B cell (primary cell): ENCODE data around the gene PDE4B. TPM values are rescaled to one million over a fixed set of nuclear protein-coding genes. Genes with fewer than 3 reads are reported as not detected.

Experiments
- ATAC-seq: fragments of 200-7000 bp; cut with Tn5 transposase; one replicate; pipeline ENCODE4 v1.10.0; 2021; ENCODE audit warnings: low read depth, mild to moderate bottlenecking, moderate number of reproducible peaks, moderate library complexity
- CTCF ChIA-PET: fragments of 350-600 bp; sonication (Branson Sonifier 250); formaldehyde crosslinking; loops from one replicate; lab custom pipeline; 2021; ENCODE audit warnings: antibody characterized with exemption, inconsistent platforms; lab: Charles Lee
- POLR2A ChIA-PET: fragments of 350-600 bp; sonication (Branson Sonifier 250); formaldehyde crosslinking; loops from one replicate; lab custom pipeline; 2021; ENCODE audit warnings: antibody characterized with exemption; lab: Charles Lee
- DNase-seq: peaks from one replicate; pipeline ENCODE4 v3.0.0; 2013
- H2AFZ ChIP-seq: 2 replicates; pipeline ENCODE4 v1.6.1; 2012; ENCODE audit warnings: mild to moderate bottlenecking, low read depth, low read length; ENCODE audit not compliant: insufficient read depth, poor library complexity, severe bottlenecking
- H3K27ac ChIP-seq, 2 donors: 1 replicate in 1 of 2; 2 replicates in 1 of 2; pipeline ENCODE4 v1.5.1; 2012 to 2013; ENCODE audit warnings: low read length in 2 of 2, mild to moderate bottlenecking in 2 of 2, moderate library complexity in 1 of 2
- H3K27me3 ChIP-seq, 4 experiments: fragments of 200-600 bp in 1 of 4; sonication (generic) in 1 of 4; replicated peaks in 1 of 4; 1 replicate in 2 of 4; 2 replicates in 2 of 4; pipeline versions ENCODE4 v1.6.1 to v1.7.0; 2013 to 2016; ENCODE audit warnings: low read length in 3 of 4, mild to moderate bottlenecking in 2 of 4, mixed read lengths in 1 of 4, moderate library complexity in 1 of 4; ENCODE audit not compliant: insufficient read depth in 4 of 4, control insufficient read depth in 3 of 4; ENCODE audit errors: control extremely low read depth in 1 of 4
- H3K36me3 ChIP-seq, 2 experiments: replicated peaks in 1 of 2; 1 replicate in 1 of 2; 2 replicates in 1 of 2; pipeline versions ENCODE4 v1.6.1 to v1.7.1; 2013; ENCODE audit warnings: low read length in 1 of 2; ENCODE audit not compliant: insufficient read depth in 2 of 2, control insufficient read depth in 1 of 2; ENCODE audit errors: control extremely low read depth in 1 of 2, extremely low read depth in 1 of 2
- H3K4me1 ChIP-seq, 2 donors: fragments of 200-600 bp in 1 of 2; sonication (generic) in 1 of 2; 1 replicate in 1 of 2; 2 replicates in 1 of 2; pipeline versions ENCODE4 v1.5.1 to v1.6.1; 2013 to 2017; ENCODE audit warnings: low read length in 2 of 2; ENCODE audit not compliant: control insufficient read depth in 2 of 2, insufficient read depth in 2 of 2
- H3K4me2 ChIP-seq: replicated peaks from 2 replicates; pipeline ENCODE3; 2012; ENCODE audit warnings: mild to moderate bottlenecking, low read depth, low read length; ENCODE audit not compliant: poor library complexity, severe bottlenecking
- H3K4me3 ChIP-seq, 5 experiments: fragments of 200-600 bp in 1 of 5; sonication (generic) in 1 of 5; 1 replicate in 3 of 5; 2 replicates in 2 of 5; pipeline versions ENCODE4 v1.5.1 to v1.7.0; 2011 to 2016; ENCODE audit warnings: low read length in 4 of 5, mild to moderate bottlenecking in 4 of 5, low read depth in 2 of 5, control low read depth in 1 of 5, moderate library complexity in 1 of 5; ENCODE audit not compliant: insufficient read depth in 1 of 5; ENCODE audit errors: control extremely low read depth in 1 of 5, extremely low read depth in 1 of 5
- H3K79me2 ChIP-seq: fragments of 200-600 bp; sonication (generic); one replicate; pipeline ENCODE4 v1.6.0; 2016; ENCODE audit warnings: low read length; ENCODE audit not compliant: control insufficient read depth, insufficient read depth
- H3K9ac ChIP-seq: fragments of 200-600 bp; sonication (generic); 2 replicates; pipeline ENCODE4 v1.6.1; 2017; ENCODE audit warnings: mild to moderate bottlenecking, low read length, moderate library complexity
- H3K9me3 ChIP-seq, 3 donors: one replicate each; pipeline versions ENCODE4 v1.6.1 to v1.7.1; 2013; ENCODE audit warnings: low read length in 2 of 3; ENCODE audit not compliant: control insufficient read depth in 2 of 3, insufficient read depth in 1 of 3; ENCODE audit errors: control extremely low read depth in 1 of 3
- H4K20me1 ChIP-seq: 2 replicates; pipeline ENCODE4 v1.6.0; 2012; ENCODE audit warnings: mild to moderate bottlenecking, low read length; ENCODE audit not compliant: insufficient read depth, control insufficient read depth, poor library complexity, severe bottlenecking
- H3K27ac Mint-ChIP-seq: one replicate; pipeline ENCODE4 v1.8.0; 2021; ENCODE audit warnings: mixed read lengths
- H3K27me3 Mint-ChIP-seq: one replicate; pipeline ENCODE4 v1.8.0; 2021; ENCODE audit warnings: mixed read lengths
- H3K4me1 Mint-ChIP-seq: one replicate; pipeline ENCODE4 v1.8.0; 2021; ENCODE audit warnings: mixed read lengths
- H3K4me3 Mint-ChIP-seq: one replicate; pipeline ENCODE4 v1.8.0; 2021; ENCODE audit warnings: mixed read lengths
- H3K9me3 Mint-ChIP-seq: one replicate; pipeline ENCODE4 v1.8.0; 2022; ENCODE audit warnings: mixed read lengths; ENCODE audit not compliant: insufficient read depth
- CTCF ChIP-seq: fragments of 200-600 bp; IDR thresholded peaks from one replicate; pipeline ENCODE4 v1.8.0; 2022; ENCODE audit warnings: antibody characterized with exemption, mild to moderate bottlenecking
- EZH2 ChIP-seq: IDR thresholded peaks from 2 replicates; pipeline ENCODE4 v1.6.1; 2012; ENCODE audit warnings: borderline replicate concordance, low read depth, mild to moderate bottlenecking, moderate library complexity, low read length; ENCODE audit not compliant: insufficient read depth, poor library complexity, severe bottlenecking
- WGBS: methylation state at CpG from one replicate; pipeline ENCODE4 v1.1.5; 2013; ENCODE audit warnings: missing lambda C conversion rate; ENCODE audit not compliant: insufficient coverage; 5-methylcytosine and 5-hydroxymethylcytosine counted together
- intact Hi-C: fragments of 100-400 bp; cut with micrococcal nuclease; formaldehyde crosslinking; loops from one replicate; pipeline ENCODE4 v1.10.0; 2022
- polyA plus RNA-seq: library from polyadenylated mRNA; depleted of rRNA; stranded (reverse); fragments of >200 nt; gene quantifications from 2 replicates; pipeline ENCODE4 v1.2.3, GENCODE V29; 2012
- total RNA-seq, 2 donors: library from RNA; stranded (reverse); fragments of 120-200 nt in 1 of 2; gene quantifications; 1 replicate in 1 of 2; 2 replicates in 1 of 2; pipeline versions ENCODE4 v1.2.3 to v1.2.4, GENCODE V29; 2013 to 2022

Gene PDE4B
- total and polyA plus RNA-seq, 2 donors (not counting 1 experiment from before 2014, with no cell fraction given): 63.7 to 242 TPM

- intact Hi-C loops: no loop called here
- CTCF ChIA-PET: no interaction called here
- no peak overlapping the region for H3K4me3 Mint-ChIP-seq
- Histone ChIP-seq H3K9ac (no peak overlapping the region), H3K36me3 (no peaks in the 10 kb centered on the region), H4K20me1 (no peaks in the 10 kb centered on the region), H3K27me3 (no peaks in the 10 kb centered on the region), H3K4me1 (no peaks in the 10 kb centered on the region), H3K4me3 (no peak overlapping the region), H3K27ac (no peak overlapping the region), H3K4me2 (no peak overlapping the region), H3K9me3 (peaks cover 0 to 3% (median 0%) of the 10 kb centered on the region in 3 donors), H2AFZ (no peak overlapping the region), H3K79me2 (no peaks in the 10 kb centered on the region)
- DNase-seq: no peak
- H3K27ac Mint-ChIP-seq: no peak overlapping the region
- H3K9me3 Mint-ChIP-seq: no peaks in the 10 kb centered on the region
- H3K27me3 Mint-ChIP-seq: peaks cover 7% of the 10 kb centered on the region
- no peaks in the 10 kb centered on the region for H3K4me1 Mint-ChIP-seq
- whole genome bisulfite sequencing: no CpG with 5 or more reads among the region's 2 CpGs
- no peak for ATAC-seq
- POLR2A ChIA-PET: no interaction called here
- no peak for TF ChIP-seq CTCF
Measured at GRCh38 chr1:66175581-66175980, 382.9 kb downstream of the PDE4B start.

- WGBS: 59% methylated on average over 5 of the region's 5 CpGs
- no peak overlapping the region for H3K9ac ChIP-seq
- H3K4me3 Mint-ChIP-seq: no peak overlapping the region
- no peak overlapping the region for H3K4me3 ChIP-seq
- no peaks in the 10 kb centered on the region for H3K4me1 Mint-ChIP-seq
- POLR2A ChIA-PET: no interaction called here
- intact Hi-C loops: no loop called here
- no peak overlapping the region for H3K27ac Mint-ChIP-seq
- no peak overlapping the region for H3K4me2 ChIP-seq
- H2AFZ ChIP-seq: no peak overlapping the region
- H3K79me2 ChIP-seq: no peaks in the 10 kb centered on the region
- no peaks in the 10 kb centered on the region for H3K9me3 Mint-ChIP-seq
- H4K20me1 ChIP-seq: no peaks in the 10 kb centered on the region
- TF ChIP-seq EZH2 (no peak), CTCF (no peak)
- H3K9me3 ChIP-seq: peaks cover 0 to 3% (median 0%) of the 10 kb centered on the region in 3 donors
- CTCF ChIA-PET: no interaction called here
- H3K4me1 ChIP-seq: no peaks in the 10 kb centered on the region
- DNase-seq (no peak), ATAC-seq (no peak)
- no peaks in the 10 kb centered on the region for H3K36me3 ChIP-seq
- H3K27me3 Mint-ChIP-seq: peaks cover 7% of the 10 kb centered on the region
- no peak overlapping the region for H3K27ac ChIP-seq
- H3K27me3 ChIP-seq: no peaks in the 10 kb centered on the region
Measured at GRCh38 chr1:66176012-66176715, 383.5 kb downstream of the PDE4B start.
